ENCODE data around the gene ZEB1.

DNA sequence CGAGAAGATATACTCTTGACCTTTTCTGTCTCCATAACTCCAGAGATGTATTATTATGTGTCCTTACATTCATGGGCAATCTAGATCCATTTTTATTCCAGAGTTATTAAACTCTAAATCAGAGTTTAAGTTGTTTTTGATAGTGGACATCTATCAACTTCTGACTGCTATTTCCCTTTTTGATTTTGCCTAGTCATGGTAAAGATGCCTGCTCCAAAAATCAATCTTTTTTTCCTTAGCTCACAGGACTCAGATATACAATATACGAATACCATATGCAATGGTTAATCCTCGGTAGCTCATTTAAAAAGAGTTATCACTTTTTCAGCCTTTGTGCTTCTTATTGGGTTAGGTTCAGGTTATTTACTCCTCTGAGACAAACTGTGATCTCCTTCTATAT is 15.8 kb upstream of the ZEB1 start:
- no peak for TF ChIP-seq EZH2 (IDR thresholded peaks at IDR 0.05)
- TF ChIP-seq POLR2AphosphoS5 (IDR thresholded peaks at IDR 0.05; ENCODE audit: borderline replicate concordance, low read depth, low read length) = no peak
